ELF-1 (cell line): ENCODE measurements around the gene AUNIP.

Source experiments
- DNase-seq: peaks from one replicate; pipeline ENCODE4 v3.0.0-alpha.2; 2016; ENCODE audit warnings: low read depth, low spot score

Gene AUNIP

DNA sequence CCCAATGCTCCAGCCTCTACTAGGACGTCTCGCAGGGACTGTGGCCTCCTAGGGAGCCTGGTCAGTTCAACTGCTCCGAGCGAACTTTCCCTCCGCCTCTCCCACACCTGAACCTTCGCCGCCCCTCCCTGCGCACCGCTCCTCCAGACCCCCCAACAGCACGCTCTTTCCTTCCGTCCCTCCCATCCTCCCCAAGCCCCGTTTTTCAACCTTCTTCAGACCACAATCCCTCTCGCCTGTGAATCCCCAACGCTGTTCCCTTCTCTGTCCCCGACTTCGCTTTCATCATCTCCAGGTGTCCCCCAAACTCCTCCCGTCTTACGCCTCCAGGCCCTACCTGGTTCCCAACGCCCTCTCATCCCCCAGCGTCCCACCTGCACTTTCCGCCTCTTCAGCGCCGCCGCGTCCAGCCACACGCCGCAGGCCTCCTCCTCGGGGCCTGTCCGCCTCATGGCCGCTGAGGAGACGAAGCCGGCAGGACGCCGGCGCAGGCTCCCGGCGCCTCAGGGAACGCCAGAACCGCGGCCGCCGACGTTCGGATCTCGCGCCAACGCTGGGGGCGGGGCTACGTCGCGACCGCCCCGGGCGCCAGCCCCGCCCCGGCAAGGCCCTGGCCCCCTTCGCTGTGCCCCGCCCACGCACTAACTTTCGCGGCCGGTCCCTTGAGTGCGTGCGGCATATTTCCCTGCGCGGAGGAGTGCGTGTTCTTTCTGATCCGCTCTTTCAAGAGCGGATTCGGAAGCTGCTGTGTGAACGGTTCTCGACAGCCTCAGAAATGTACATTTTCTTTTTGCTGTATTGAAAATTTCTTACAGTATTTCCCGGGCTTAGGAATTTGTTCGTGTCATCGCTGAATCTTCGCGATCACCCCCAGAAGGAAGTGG, at the start of gene AUNIP:
Gene AUNIP, minus strand, starts transcription at position 552 of the 884 bp plus-strand sequence. Its CDS starts 100 bp downstream, at position 452.
- peak; percentile 92 for DNase-seq

- DNase-seq: no peak
These were observed 49.8 kb upstream of the AUNIP start for GRCh38 chr1:25909040-25909439.

GRCh38 chr1:25908161-25908560, 48.9 kb upstream of the AUNIP start:
- no peak for DNase-seq

DNA sequence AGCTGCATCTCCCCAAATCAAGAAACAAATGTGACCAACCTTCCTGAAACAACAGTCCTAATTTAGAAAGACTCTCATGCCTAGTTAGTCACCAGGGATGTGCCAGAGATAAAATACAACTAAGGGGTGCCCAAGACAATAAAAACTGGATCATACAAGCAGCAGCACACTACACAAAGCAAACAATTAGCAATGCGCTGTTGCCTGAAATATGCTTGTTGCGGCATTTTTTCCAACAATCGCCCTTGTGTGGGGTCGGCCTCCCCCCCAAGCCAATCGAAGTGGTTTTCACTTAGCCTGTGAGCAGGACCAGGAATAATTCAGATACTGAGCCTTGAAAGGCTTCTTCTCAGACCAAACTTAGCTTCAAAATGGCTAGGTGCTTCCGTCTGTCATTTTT, 48.3 kb upstream of the AUNIP start:
- no peak for DNase-seq

DNA sequence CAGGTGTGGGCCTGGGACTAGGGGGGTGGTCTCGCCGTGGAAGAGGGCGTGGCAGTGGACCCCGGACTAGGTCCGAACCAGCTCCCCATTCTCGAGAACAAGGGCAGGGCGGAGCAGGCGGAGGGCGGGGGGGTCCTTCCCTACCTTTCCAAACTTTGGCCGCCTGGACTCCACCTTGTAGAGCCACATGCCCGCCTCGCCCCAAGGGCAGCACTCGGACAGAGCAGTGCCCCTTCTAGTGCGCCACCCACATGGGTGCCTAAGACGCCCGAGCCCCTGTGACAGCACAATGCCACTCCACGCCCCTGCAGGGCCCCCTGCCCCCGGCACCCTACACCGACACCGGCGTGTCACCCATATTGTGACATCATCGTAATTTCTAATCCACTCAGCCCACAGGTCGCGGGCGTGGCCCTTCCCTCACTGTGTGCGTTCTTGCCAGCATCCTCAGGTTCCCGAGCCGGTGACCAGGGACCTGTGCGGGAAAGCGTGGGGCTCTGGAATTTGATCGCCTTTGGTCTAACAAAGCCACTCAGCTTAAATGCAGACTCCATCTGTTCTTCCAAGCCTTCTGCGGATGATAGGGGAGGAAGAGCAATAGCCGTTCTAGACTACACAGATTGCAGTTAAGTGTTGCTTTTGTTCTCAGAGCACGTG, 47.5 kb upstream of the AUNIP start:
- peak; percentile 72 for DNase-seq

DNA sequence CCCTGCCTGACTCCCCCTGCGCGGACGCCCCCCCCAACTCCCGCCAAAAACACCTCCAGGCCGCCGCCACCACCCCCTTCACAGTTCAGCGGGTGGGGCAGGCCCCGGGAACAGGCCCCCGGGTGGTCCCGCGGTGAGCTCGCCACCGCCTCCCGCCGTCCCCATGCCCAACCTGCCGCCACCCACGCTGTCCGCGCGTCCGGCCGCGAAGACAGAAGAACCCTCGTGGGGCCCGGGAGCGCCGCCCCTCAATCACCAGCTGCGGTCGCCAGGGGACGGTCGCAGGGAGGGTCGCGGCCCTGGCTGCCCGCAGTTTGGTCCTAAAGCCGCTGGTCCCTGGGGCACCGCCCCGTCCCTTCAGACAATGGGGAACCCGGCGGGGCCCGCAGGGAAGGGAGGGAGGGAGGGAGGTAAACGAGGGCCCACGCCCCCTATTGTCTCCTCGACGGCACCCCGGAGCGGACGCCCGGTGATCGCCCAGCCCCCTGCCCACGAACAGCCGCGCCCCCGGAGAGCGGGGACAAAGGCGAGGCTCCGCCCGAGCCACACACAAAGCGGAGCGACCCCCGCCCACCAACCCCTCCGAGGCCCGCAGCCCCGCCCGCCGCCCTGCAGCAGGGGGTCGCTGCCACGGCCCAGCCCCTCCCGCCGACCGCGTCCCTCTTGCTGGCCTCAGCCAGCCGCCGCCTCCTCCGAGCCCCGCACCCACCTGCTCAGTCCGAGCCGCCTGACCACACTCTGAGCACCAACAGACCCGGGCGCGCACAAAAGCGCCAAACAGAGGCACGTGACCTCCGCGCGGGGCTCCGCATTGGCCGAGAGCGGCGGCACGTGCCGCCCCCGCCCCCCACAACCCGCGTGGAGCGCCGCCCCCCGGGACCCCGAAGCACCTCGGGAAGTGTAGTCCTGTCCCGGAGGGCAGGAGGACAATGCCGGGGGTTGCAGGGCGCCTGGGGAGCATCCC, 46.7 kb upstream of the AUNIP start, which contains the start of gene STMN1:
Gene STMN1, minus strand, starts transcription at position 740 of the 964 bp plus-strand sequence. CDS start 1,743 bp downstream, outside the sequence.
- peak; percentile 97 for DNase-seq

- peak; percentile 91 for DNase-seq
These were observed 45.9 kb upstream of the AUNIP start for GRCh38 chr1:25904943-25905679.

GRCh38 chr1:25903986-25904385, 44.7 kb upstream of the AUNIP start:
- no peak for DNase-seq

DNA sequence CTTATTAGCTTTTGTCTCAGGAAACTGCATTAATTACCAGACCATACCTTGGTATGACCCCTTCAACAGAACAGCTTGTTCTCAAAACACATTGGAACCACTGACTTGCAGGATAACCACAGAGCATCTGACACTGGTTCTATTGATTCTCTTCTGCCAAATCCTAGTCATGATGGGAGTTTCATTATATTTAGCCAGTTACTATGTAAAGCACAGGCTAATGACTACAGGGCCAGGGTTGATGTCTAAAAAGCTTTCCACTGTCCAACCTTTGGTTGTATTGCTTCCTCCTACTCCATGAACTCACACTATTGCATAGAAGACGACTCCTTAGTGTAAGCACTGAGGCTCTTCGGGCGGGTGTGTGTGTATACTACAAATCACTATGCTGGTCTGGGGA, 43.2 kb upstream of the AUNIP start:
- no peak for DNase-seq

- no peak for DNase-seq
These were observed 41.0 kb upstream of the AUNIP start for GRCh38 chr1:25900219-25900618.

GRCh38 chr1:25899792-25900191, 40.5 kb upstream of the AUNIP start:
- no peak for DNase-seq

- no peak for DNase-seq
These were observed 39.2 kb upstream of the AUNIP start for GRCh38 chr1:25898223-25899015.

GRCh38 chr1:25897754-25898153, 38.5 kb upstream of the AUNIP start:
- DNase-seq: no peak

DNA sequence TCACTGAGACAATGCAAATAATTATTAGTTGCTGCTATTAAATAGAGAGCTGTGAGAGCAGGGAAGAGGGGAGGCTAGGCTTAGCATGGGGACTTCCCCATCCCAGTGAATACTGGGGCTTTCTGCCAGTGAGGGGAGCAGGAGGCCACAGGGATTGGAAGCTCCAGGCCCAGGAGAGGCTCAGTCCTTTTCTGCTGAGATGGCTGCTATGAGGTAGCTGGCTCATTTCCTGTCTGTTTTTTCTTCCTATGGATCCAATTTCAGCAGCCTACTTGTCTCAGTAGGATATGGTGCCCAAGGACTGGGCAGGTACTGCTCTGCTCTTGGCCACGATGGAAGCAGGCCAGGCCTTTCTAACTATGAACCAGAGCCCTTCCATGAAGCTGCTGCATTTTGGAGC, 37.0 kb upstream of the AUNIP start:
- DNase-seq: no peak

GRCh38 chr1:25895365-25895990, 36.2 kb upstream of the AUNIP start:
- peak; percentile 97 for DNase-seq

DNA sequence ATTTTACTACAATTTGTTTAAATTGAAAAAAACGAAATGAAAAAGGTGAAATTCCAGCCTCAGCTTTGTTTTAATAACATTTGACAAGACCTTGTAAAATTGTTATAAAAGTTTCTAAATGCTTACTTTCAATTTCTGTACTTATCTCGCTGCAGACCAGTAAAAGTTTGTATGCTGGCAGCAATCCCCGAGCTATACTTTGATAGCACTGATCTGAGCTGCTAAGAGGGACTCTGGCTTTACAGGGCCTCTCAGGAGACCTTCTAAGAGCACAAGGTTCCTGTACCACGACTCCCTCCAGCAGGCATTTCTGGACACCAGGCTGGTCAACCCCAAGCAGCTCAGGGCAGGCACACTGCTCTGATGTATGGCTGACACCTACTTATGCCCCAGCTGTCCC, 33.9 kb upstream of the AUNIP start:
- DNase-seq: no peak

DNA sequence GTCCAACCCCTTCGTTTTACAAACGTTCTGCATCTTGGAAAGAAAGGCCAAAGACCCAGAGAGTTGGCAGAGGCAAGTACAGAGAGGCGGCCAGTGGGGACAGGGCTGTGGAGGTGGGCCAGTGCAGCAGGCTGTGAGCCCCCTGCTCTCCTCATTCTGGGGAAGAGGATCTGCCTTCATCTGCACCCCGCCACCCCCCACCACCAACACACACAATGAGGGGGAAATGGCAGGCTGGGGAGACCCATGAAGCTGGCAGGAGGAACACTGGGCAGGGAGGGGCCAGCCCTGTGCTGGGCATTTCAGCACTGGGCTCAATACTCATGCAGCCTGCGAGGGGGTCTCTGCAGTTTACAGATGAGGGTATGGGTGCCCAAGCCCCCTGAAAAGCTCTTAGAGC, 32.3 kb upstream of the AUNIP start:
- DNase-seq: no peak

- peak; percentile 73 for DNase-seq
These were observed 31.2 kb upstream of the AUNIP start for GRCh38 chr1:25890239-25891034.

GRCh38 chr1:25889470-25889869, 30.2 kb upstream of the AUNIP start:
- no peak for DNase-seq
